ENCODE measurements around the gene NUP93.
"Not testable (repeated sequence)": the region's sequence is repeated elsewhere in the genome, so short reads cannot be mapped to it uniquely, and the experiment has no call there.

NUP93 gene

DNA sequence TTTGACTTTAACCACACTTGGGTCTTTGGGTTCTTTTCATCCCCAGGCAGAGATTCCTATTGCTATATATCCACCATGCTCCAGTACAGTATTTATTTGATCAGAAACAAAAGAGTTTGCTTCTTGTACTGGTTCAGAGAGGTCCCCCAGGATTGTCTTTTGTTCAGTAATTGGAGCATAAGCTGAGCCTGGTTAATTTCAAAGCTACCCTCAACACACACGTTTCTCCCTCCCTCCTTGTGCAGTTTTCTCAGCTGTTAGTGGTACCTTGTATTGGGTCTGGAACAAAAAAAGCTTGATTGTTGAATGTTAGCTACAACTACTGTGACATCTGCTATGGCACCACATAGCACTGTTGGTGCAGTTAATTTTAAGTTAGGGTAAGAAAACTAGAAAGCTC lies 50.0 kb downstream of the NUP93 start:
- DNase-seq (ENCODE audit: low read depth), result no peak

DNA sequence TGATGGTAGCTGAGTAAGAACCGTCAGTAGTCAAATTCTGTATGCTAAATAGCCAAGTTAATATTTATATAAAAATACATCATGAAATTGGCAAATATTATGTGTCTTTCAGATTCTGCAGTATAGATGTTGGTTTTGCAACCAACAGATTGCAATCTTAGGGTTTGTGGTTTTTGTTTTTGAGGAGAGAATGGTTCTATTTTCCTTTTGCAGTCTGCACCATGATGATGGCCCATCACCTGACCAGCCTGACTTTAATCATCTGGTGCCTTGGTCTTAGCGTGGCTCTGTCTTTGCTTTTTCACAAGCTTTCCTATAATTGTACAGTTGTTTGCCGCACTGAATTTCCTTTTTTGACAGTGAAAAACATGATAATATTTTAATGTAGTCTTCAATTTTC lies 50.7 kb downstream of the NUP93 start:
- no peak for DNase-seq (ENCODE audit: low read depth)

GRCh38 chr16:56781528-56781961 lies 51.6 kb downstream of the NUP93 start:
- no peak for DNase-seq (ENCODE audit: low read depth)

DNA sequence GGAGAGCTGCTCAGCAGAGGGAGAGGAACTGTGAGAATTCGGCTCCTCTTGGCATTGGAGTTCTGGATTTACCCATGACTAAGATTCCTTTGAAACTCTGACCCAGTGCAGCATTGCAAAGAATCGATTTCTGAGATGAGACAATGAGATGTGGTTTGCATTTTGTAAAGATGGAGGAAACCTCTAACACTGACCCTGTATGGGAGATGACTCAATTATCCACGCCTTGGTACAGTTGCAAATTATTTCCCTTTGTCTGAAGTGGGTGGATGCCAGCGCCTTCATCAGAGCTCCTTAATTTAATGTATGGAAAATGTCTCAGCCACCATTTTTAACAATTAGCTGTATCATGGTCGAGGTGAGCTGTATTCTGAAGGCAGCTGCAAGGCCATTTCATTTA lies 53.4 kb downstream of the NUP93 start:
- DNase-seq (ENCODE audit: low read depth), result no peak

GRCh38 chr16:56785317-56785716 lies 55.4 kb downstream of the NUP93 start:
- DNase-seq (ENCODE audit: low read depth), result no peak

- no peak for DNase-seq (ENCODE audit: low read depth)
Observed at GRCh38 chr16:56787167-56787566, 57.2 kb downstream of the NUP93 start.

- DNase-seq (ENCODE audit: low read depth), result no peak
Observed at GRCh38 chr16:56788435-56788834, 58.5 kb downstream of the NUP93 start.

GRCh38 chr16:56789360-56789759 lies 59.4 kb downstream of the NUP93 start:
- DNase-seq (ENCODE audit: low read depth), result no peak

GRCh38 chr16:56792967-56793366 lies 63.0 kb downstream of the NUP93 start:
- DNase-seq (ENCODE audit: low read depth), result no peak

DNA sequence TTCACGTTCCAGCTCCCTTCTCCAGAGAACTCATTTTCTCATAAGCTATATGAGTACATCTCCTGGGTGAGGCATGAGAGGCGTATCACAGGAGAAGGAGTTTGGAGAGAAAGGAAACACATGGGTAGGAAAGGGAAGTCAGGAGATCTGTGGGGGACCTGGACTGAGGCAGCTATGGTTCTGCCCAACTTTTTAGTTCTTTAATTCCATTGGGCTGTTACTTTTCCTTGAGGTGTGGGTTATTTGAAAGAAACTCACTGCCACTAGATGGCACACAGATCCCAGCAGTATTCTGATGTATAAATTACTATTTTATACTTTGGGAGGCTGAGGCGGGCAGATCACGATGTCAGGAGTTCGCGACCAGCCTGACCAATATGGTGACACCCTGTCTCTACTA lies 63.6 kb downstream of the NUP93 start:
- no peak for DNase-seq (ENCODE audit: low read depth)

DNA sequence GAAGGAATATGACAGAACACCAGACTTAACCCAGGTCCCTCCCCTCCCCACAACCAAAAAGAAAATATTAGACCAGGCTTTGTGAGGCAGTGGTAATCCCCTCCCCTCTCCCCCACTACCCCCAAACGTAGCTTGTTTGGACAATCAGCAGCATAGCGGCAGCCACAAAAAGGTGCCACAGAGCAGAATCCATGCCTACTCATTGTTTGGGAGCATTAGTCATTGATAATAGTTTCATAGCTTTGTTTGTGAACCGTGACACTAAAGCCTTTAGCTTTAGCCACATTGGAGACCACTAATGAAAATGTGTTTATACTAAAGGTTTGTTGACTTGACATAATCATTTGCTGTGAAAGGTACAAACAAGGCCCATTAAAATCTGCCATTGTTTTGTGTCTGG lies 65.1 kb downstream of the NUP93 start:
- DNase-seq (ENCODE audit: low read depth), result no peak

GRCh38 chr16:56797038-56797437 lies 67.1 kb downstream of the NUP93 start:
- not testable (repeated sequence) for DNase-seq (ENCODE audit: low read depth)

DNA sequence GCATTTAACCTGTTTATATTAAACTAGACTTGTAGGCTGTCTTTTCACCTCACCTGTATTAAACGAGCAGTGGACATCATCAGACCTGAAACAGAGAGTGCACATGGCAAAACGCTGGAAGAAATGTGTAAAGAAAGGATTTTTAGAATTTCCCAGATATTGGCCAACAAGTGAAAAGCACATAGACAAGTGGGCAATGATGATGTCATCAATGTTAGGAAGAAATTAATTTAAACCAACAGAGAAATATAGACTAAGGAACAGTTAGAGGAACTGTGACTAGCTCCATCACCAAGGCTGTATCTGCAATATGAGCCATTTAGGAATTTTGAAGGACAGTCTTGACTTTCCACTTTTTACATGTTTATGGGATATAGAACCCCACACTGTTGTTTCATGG lies 67.9 kb downstream of the NUP93 start:
- no peak for DNase-seq (ENCODE audit: low read depth)

GRCh38 chr16:56798955-56799354 lies 69.0 kb downstream of the NUP93 start:
- DNase-seq (ENCODE audit: low read depth), result no peak

DNA sequence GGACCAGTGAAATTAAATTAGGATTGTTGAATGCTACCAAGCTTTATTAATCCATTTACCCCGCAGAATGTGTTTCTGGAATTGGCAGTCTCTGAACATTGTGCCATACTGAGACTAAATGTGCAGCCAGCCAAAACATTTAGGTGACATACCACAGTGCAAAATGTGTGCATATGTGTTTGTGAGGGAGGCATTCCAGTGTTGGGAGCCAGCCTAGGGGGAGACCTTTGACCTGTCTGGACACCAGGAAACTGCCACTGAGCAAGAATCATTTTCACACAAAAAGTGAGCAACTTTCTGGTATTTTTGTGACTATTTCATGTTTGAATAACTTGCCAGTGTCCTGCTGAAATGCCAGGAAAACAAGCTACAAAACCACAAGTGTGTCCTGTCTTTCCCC lies 70.4 kb downstream of the NUP93 start:
- no peak for DNase-seq (ENCODE audit: low read depth)

GRCh38 chr16:56801762-56802161 lies 71.8 kb downstream of the NUP93 start:
- no peak for DNase-seq (ENCODE audit: low read depth)

DNA sequence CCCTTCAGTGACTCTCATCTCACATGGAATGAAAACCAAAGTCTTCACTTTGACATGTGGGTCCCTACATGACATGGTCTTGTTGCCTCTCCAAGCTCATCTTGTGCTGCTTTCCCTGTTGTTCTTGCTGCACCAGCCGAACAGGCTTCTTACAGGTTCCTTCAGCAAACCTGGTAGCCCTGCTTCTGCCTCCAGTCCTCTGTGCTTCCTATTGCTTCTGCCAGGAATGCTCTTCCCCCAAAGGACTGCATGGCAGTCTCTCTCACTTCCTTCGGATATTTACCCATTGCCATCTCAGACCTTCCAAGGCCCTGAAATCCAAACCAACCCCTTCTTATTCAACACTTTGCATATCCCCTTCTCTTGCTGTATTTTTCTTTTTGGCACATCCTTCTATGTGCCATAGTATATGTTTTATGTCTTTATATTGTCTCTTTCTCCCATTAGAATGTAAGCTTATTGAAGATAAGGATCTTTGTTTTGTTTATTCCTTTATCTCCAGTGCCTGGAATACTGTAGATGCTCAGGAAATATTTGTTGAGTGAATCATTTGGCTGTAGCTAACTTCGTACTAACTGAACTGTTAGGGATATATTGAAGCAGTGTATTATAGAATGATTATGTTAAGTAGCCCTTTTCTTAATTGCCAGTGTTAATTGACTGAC lies 77.2 kb downstream of the NUP93 start:
- peak; percentile 59 for DNase-seq (ENCODE audit: low read depth)

DNA sequence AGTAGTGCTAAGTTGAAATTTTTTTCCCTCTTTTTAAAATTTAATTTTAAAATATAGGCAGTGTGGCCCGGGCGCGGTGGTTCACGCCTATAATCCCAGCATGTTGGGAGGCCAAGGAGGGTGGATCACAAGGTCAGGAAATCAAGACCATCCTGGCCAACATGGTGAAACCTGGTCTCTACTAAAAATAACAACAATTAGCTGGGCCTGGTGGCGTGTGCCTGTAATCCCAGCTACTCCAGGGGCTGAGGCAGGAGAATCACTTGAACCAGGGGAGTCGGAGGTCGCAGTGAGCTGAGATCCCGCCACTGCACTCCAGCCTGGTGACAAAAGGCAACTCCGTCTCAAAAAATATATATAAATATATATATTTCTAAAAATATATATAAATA lies 77.7 kb downstream of the NUP93 start:
- DNase-seq (ENCODE audit: low read depth), result not testable (repeated sequence)

- DNase-seq (ENCODE audit: low read depth), result no peak
Observed at GRCh38 chr16:56810954-56811353, 81.0 kb downstream of the NUP93 start.

GRCh38 chr16:56811602-56812001 lies 81.7 kb downstream of the NUP93 start:
- not testable (repeated sequence) for DNase-seq (ENCODE audit: low read depth)

DNA sequence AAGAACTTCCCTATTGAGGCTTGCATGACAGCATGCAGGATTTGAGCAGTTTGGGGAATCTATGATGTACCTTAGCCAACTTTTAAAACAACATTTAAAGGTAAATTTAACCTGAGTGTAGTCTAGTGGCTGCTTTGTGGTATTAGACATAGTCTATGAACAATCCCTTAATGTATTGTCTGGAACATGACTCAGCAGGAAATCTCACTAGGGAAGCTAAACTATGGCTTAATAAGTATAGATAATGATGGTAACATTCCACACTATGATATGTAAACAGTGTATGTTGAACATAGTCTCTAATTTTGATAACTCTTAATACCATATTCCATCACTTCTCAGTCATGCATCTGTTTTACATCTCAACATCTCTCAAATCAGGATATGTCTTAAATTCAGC lies 83.0 kb downstream of the NUP93 start:
- no peak for DNase-seq (ENCODE audit: low read depth)

DNA sequence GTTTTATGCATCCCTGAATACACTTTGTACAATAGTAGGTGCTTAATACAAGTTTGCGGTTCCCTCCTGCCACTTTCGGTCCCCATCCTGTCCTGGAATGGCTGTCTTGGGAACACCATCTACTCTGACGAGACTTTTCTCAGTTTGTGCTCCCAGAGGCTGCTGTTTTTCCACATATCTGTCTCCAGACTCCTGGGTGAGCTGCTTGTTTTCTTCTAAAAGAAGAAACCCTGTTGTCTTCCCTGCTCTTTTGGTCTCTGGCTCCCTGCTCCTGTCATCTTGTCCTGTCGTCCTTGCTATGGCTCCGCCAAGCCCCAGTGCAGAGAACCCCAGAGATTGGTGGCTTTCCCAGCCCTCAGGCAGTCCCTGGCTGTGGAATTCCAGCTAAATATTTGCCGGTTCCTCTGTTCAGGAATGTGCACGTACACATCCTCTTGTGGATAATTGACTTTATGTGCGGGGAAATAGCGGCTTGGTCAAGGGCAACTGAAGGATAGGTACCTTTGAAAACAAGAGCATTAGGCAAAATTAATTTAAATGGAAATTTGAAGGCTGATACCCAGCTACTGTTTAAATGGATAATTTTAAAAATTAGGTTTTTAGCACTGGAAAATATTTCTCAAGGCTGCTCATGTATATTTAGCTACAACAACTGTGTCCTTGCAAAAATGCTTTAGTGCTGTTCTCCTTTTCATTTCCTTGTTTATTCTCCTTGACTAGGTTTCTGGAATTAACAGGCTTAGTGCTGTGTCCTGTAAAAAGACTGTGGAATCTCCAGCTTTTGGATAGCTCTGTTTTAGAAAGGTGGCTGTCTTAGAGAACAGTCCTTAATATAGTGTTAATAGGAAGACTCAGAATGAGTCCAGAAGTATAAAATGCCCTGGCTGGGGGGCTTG lies 84.9 kb downstream of the NUP93 start:
- no peak for DNase-seq (ENCODE audit: low read depth)

GRCh38 chr16:56815721-56816120 lies 85.8 kb downstream of the NUP93 start:
- DNase-seq (ENCODE audit: low read depth), result no peak

DNA sequence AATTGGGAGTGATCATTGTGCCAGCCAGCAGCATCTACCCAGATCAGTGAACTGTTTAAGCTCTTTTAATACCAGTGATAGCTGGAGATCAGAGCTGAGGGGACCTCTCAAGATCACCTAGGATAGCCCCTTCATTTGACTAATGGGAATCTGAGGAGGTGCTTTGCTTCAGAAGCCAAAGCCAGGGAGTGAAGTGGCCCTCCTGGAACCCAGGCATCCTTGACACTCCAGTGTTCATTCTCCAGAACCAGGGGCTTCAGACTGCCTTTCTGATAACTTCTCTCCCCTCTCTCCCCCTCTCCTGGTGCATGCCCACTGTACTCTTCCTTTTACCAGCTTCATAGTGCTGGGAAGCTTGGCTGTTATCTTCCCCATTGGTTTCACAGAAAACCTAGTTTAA lies 87.1 kb downstream of the NUP93 start:
- no peak for DNase-seq (ENCODE audit: low read depth)

Data from HS-27A (cell line).